Fibroblast of gingiva (primary cell): ENCODE measurements around the gene CEACAM16.
A peak's percentile ranks its signal among the peaks of the same experiment; 100 is the strongest.

Experiments
- DNase-seq: peaks from one replicate; pipeline ENCODE4 v3.0.0-alpha.2; 2011; ENCODE audit warnings: low read depth

The CEACAM16 gene

GRCh38 chr19:44725251-44725650 is 26.3 kb downstream of the CEACAM16 start:
- no peak for DNase-seq

GRCh38 chr19:44725684-44726083 is 26.7 kb downstream of the CEACAM16 start:
- no peak for DNase-seq

GRCh38 chr19:44726465-44726864 is 27.5 kb downstream of the CEACAM16 start:
- no peak for DNase-seq

GRCh38 chr19:44728178-44728577 is 29.2 kb downstream of the CEACAM16 start:
- DNase-seq: no peak

GRCh38 chr19:44729516-44730033 is 30.6 kb downstream of the CEACAM16 start:
- DNase-seq: no peak

- DNase-seq: no peak
Measured at GRCh38 chr19:44731081-44731480, 32.1 kb downstream of the CEACAM16 start.

- no peak for DNase-seq
Measured at GRCh38 chr19:44731622-44732021, 32.7 kb downstream of the CEACAM16 start.

GRCh38 chr19:44732235-44733014 is 33.5 kb downstream of the CEACAM16 start:
- no peak for DNase-seq

GRCh38 chr19:44734357-44734756 is 35.4 kb downstream of the CEACAM16 start:
- no peak for DNase-seq

GRCh38 chr19:44735011-44735410 is 36.1 kb downstream of the CEACAM16 start:
- no peak for DNase-seq

GRCh38 chr19:44737238-44738071 is 38.5 kb downstream of the CEACAM16 start:
- peak; percentile 62 for DNase-seq

GRCh38 chr19:44738136-44738535 is 39.2 kb downstream of the CEACAM16 start:
- DNase-seq: no peak

- no peak for DNase-seq
Measured at GRCh38 chr19:44738603-44739558, 39.9 kb downstream of the CEACAM16 start.

- no peak for DNase-seq
Measured at GRCh38 chr19:44740351-44740824, 41.4 kb downstream of the CEACAM16 start.

- DNase-seq: no peak
Measured at GRCh38 chr19:44741258-44741731, 42.3 kb downstream of the CEACAM16 start.

- peak; percentile 100 for DNase-seq
Measured at GRCh38 chr19:44741841-44742329, 42.9 kb downstream of the CEACAM16 start.

- DNase-seq: peak; percentile 55
Measured at GRCh38 chr19:44742330-44743061, 43.5 kb downstream of the CEACAM16 start.

- no peak for DNase-seq
Measured at GRCh38 chr19:44744871-44745332, 46.0 kb downstream of the CEACAM16 start.

GRCh38 chr19:44745341-44745831 is 46.4 kb downstream of the CEACAM16 start:
- peak; percentile 75 for DNase-seq

- DNase-seq: no peak
Measured at GRCh38 chr19:44745887-44746600, 47.1 kb downstream of the CEACAM16 start.
